Neuronal stem cell (in vitro differentiated cells): Measurements from ENCODE around the gene IDUA. TPM values are rescaled to one million over a fixed set of nuclear protein-coding genes. Genes with fewer than 3 reads are reported as not detected.
"Not testable (repeated sequence)": the region's sequence is repeated elsewhere in the genome, so short reads cannot be mapped to it uniquely, and the experiment has no call there.

Source experiments
- DNase-seq: peaks from one replicate; pipeline ENCODE4 v3.0.0-alpha.2; 2013; ENCODE audit warnings: low spot score
- H2AFZ ChIP-seq: one replicate; pipeline ENCODE4 v1.6.1; 2013; ENCODE audit warnings: mild to moderate bottlenecking, low read length, inconsistent platforms
- H2AK5ac ChIP-seq: 2 replicates; pipeline ENCODE4 v1.6.1; 2013; ENCODE audit warnings: low read depth, mild to moderate bottlenecking, inconsistent platforms, low read length, moderate library complexity, mixed read lengths
- H2BK120ac ChIP-seq: 2 replicates; pipeline ENCODE4 v1.6.1; 2013; ENCODE audit warnings: low read depth, mild to moderate bottlenecking, inconsistent platforms, low read length, moderate library complexity, mixed read lengths
- H2BK12ac ChIP-seq: one replicate; pipeline ENCODE4 v1.6.1; 2013; ENCODE audit warnings: low read length, inconsistent platforms
- H2BK15ac ChIP-seq: 2 replicates; pipeline ENCODE4 v1.6.1; 2013; ENCODE audit warnings: mild to moderate bottlenecking, low read length, inconsistent platforms, mixed read lengths
- H2BK5ac ChIP-seq: one replicate; pipeline ENCODE4 v1.6.1; 2013; ENCODE audit warnings: inconsistent platforms, mild to moderate bottlenecking, low read length, moderate library complexity
- H3K14ac ChIP-seq: one replicate; pipeline ENCODE4 v1.6.1; 2013; ENCODE audit warnings: low read length, inconsistent platforms
- H3K18ac ChIP-seq: 2 replicates; pipeline ENCODE4 v1.6.1; 2013; ENCODE audit warnings: low read length, inconsistent platforms
- H3K23ac ChIP-seq: 2 replicates; pipeline ENCODE4 v1.6.1; 2013; ENCODE audit warnings: low read depth, mild to moderate bottlenecking, mixed read lengths, low read length, inconsistent platforms; ENCODE audit not compliant: poor library complexity
- H3K27ac ChIP-seq: replicated peaks from 3 replicates; pipeline ENCODE4 v1.5.1; 2013; ENCODE audit warnings: low read length, inconsistent platforms
- H3K27me3 ChIP-seq, 3 experiments: 2 replicates each; pipeline ENCODE4 v1.6.1; 2013; ENCODE audit warnings: low read length in 3 of 3, mild to moderate bottlenecking in 2 of 3, inconsistent platforms in 1 of 3, low read depth in 1 of 3, mixed read lengths in 1 of 3, moderate library complexity in 1 of 3; ENCODE audit not compliant: control insufficient read depth in 3 of 3, insufficient read depth in 3 of 3
- H3K36me3 ChIP-seq, 2 donors: replicated peaks in 1 of 2; 2 replicates each; pipeline ENCODE4 v1.6.1; 2013; ENCODE audit warnings: low read length in 2 of 2; ENCODE audit not compliant: control insufficient read depth in 2 of 2, insufficient read depth in 2 of 2
- H3K4ac ChIP-seq: 2 replicates; pipeline ENCODE4 v1.6.1; 2013; ENCODE audit warnings: inconsistent platforms, mild to moderate bottlenecking, low read length, moderate library complexity
- H3K4me1 ChIP-seq, 2 donors: 1 replicate in 1 of 2; 2 replicates in 1 of 2; pipeline ENCODE4 v1.6.1; 2013; ENCODE audit warnings: low read length in 2 of 2, low read depth in 1 of 2; ENCODE audit not compliant: control insufficient read depth in 2 of 2, insufficient read depth in 1 of 2
- H3K4me2 ChIP-seq: one replicate; pipeline ENCODE4 v1.6.1; 2013; ENCODE audit warnings: mild to moderate bottlenecking, low read length, inconsistent platforms; ENCODE audit not compliant: insufficient read depth, poor library complexity, severe bottlenecking
- H3K4me3 ChIP-seq, 2 donors: 2 replicates each; pipeline ENCODE4 v1.5.1; 2013; ENCODE audit warnings: low read length in 2 of 2, mild to moderate bottlenecking in 2 of 2, inconsistent platforms in 1 of 2, moderate library complexity in 1 of 2
- H3K79me1 ChIP-seq: one replicate; pipeline ENCODE4 v1.6.1; 2013; ENCODE audit warnings: low read depth, mild to moderate bottlenecking, inconsistent platforms, low read length, moderate library complexity
- H3K9ac ChIP-seq: one replicate; pipeline ENCODE4 v1.6.1; 2013; ENCODE audit warnings: mild to moderate bottlenecking, low read depth, low read length, inconsistent platforms; ENCODE audit not compliant: poor library complexity
- H3K9me3 ChIP-seq, 2 donors: replicated peaks in 1 of 2; 2 replicates each; pipeline versions ENCODE3 to v1.6.1; 2013; ENCODE audit warnings: low read length in 2 of 2, mild to moderate bottlenecking in 2 of 2, inconsistent platforms in 1 of 2, low read depth in 1 of 2, mixed read lengths in 1 of 2, moderate library complexity in 1 of 2; ENCODE audit not compliant: control insufficient read depth in 2 of 2, insufficient read depth in 1 of 2
- H4K8ac ChIP-seq: one replicate; pipeline ENCODE4 v1.6.1; 2013; ENCODE audit warnings: low read depth, mild to moderate bottlenecking, inconsistent platforms, low read length, moderate library complexity
- H4K91ac ChIP-seq: one replicate; pipeline ENCODE4 v1.6.1; 2013; ENCODE audit warnings: low read length, low read depth, mild to moderate bottlenecking, inconsistent platforms; ENCODE audit not compliant: poor library complexity
- WGBS, 2 donors: extraction: QIAGEN DNeasy Blood & Tissue Kit; methylation state at CpG; one replicate each; pipeline ENCODE4 v1.1.7; 2013; ENCODE audit warnings: missing lambda C conversion rate in 2 of 2, mixed read lengths in 1 of 2; ENCODE audit not compliant: insufficient read length in 2 of 2, insufficient replicate concordance in 1 of 2; ENCODE audit errors: extremely low coverage in 2 of 2; 5-methylcytosine and 5-hydroxymethylcytosine counted together
- polyA plus RNA-seq, 2 experiments: library from polyadenylated mRNA; stranded (reverse); fragments of 200-250 nt; gene quantifications; one replicate each; pipeline ENCODE4 v1.2.3, GENCODE V29; 2013

IDUA gene
- polyA plus RNA-seq (2013, experiment 1 of 2), result 6.9 TPM
- polyA plus RNA-seq (2013, experiment 2 of 2), result 5.7 TPM

GRCh38 chr4:986879-987623 lies at the start of gene IDUA:
TSS of gene IDUA (plus strand) at chr4:987044. CDS start at chr4:987085, 41 bp downstream.
- peak within 1 kb of the TSS; percentile 96 for H3K18ac ChIP-seq
- peaks cover 0 to 55% (median 4%) of the 10 kb centered on the region in 3 experiments for H3K27me3 ChIP-seq
- peaks cover 0 to 1% of the 10 kb centered on the region in 2 donors for H3K36me3 ChIP-seq
- peak; percentile 54 for DNase-seq
- H3K9ac ChIP-seq, result peak within 1 kb of the TSS; percentile 93
- peak within 1 kb of the TSS; percentile 63 for H2BK5ac ChIP-seq
- H3K4me3 ChIP-seq, result peak within 1 kb of the TSS; percentile 54 to 86
- peak within 1 kb of the TSS; percentile 92 for H2BK15ac ChIP-seq
- peak within 1 kb of the TSS; percentile 58 for H2BK12ac ChIP-seq
- peak within 1 kb of the TSS; percentile 93 for H2AFZ ChIP-seq
- H3K4me1 ChIP-seq, result peaks cover 3 to 7% of the 10 kb centered on the region in 2 donors
- peak within 1 kb of the TSS; percentile 66 for H3K4ac ChIP-seq
- peaks cover 8% of the 10 kb centered on the region for H3K79me1 ChIP-seq
- H3K9me3 ChIP-seq, result no peaks in the 10 kb centered on the region
- H4K8ac ChIP-seq, result no peak within 1 kb of the TSS
- peak within 1 kb of the TSS; percentile 68 for H3K4me2 ChIP-seq
- H2BK120ac ChIP-seq, result peak within 1 kb of the TSS; percentile 72
- peak within 1 kb of the TSS; percentile 96 for H3K14ac ChIP-seq
- H3K27ac ChIP-seq, result no peak within 1 kb of the TSS
- peak within 1 kb of the TSS; percentile 96 for H2AK5ac ChIP-seq
- H4K91ac ChIP-seq, result no peak within 1 kb of the TSS
- H3K23ac ChIP-seq, result peak within 1 kb of the TSS; percentile 91
- WGBS, 2 donors, result no CpG with 5 or more reads among the region's 69 CpGs

GRCh38 chr4:939508-939907 lies 47.3 kb upstream of the IDUA start:
- no CpG with 5 or more reads among the region's 4 CpGs for WGBS, 2 donors
- H3K4me3 ChIP-seq, result not testable (repeated sequence)

DNA sequence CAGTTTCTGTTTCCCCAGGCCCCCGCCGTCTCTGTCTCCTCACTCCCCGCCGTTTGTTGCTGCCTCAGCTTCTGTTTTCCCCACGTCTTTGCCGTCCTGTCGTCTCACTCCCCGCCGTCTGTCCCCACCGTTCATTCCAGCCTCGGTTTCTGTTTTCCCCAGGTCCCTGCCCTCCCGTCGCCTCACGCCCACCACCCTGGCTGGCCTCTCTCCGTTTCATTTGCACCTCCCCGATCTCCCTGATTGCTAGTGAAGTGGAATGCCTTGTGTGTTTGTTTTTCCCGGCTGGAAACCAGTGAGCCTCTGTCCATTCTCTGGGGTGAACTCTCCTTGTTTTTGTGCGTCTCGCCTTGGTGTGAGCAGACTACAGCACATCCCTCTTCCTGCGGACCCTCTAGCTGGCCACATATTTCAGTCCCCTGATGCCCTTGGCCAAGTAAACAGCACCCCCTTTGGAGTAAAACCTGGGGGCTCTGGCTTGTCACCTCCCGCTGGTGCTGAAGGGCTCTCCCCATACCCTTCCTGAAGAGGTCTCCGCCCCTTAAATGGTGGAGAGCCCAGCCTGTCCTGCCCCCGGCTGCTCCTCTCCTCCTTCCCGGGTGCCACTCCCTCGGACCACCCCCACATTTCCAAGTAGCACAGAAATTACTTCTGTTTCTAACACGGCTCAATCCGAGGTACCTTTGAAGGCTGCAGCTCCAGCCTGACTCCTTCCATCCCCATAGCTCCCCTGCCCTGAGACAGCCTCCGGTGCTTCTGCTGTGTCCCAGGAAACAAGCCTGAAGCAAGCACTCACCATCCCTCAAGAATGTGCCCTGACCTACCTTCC lies 41.4 kb upstream of the IDUA start:
- Histone ChIP-seq H3K27me3 (peaks cover 0 to 26% (median 0%) of the 10 kb centered on the region in 3 experiments), H2BK120ac (no peak overlapping the region), H4K91ac (no peak overlapping the region), H4K8ac (no peak overlapping the region), H3K4me3 (peak overlapping the region in 1 of 2 donors; percentile 59), H3K18ac (peak overlapping the region; percentile 61), H2AFZ (peak overlapping the region; percentile 56), H2BK5ac (peak overlapping the region; percentile 47), H3K23ac (peak overlapping the region; percentile 29), H3K36me3 (no peaks in the 10 kb centered on the region), H3K9ac (peak overlapping the region; percentile 60), H3K27ac (no peak overlapping the region), H3K4me2 (peak overlapping the region; percentile 32), H3K4ac (no peak overlapping the region), H3K4me1 (peaks cover 7 to 10% of the 10 kb centered on the region in 2 donors), H3K9me3 (no peaks in the 10 kb centered on the region), H3K14ac (no peak overlapping the region), H3K79me1 (peaks cover 2% of the 10 kb centered on the region), H2AK5ac (peak overlapping the region; percentile 9), H2BK15ac (no peak overlapping the region), H2BK12ac (peak overlapping the region; percentile 58)
- WGBS, 2 donors, result no CpG with 5 or more reads among the region's 28 CpGs
- peak; percentile 24 for DNase-seq

More at GRCh38 chr4:939508-939907, 47.3 kb upstream of the IDUA start:
- H2BK120ac ChIP-seq, H3K27me3 ChIP-seq, H2AFZ ChIP-seq, H3K27ac ChIP-seq, H3K4ac ChIP-seq, H3K9me3 ChIP-seq, H2AK5ac ChIP-seq, H3K18ac ChIP-seq, H3K23ac ChIP-seq, H2BK12ac ChIP-seq, H4K8ac ChIP-seq, DNase-seq, H3K79me1 ChIP-seq, H3K36me3 ChIP-seq, H4K91ac ChIP-seq, H3K9ac ChIP-seq, H3K4me2 ChIP-seq, H2BK5ac ChIP-seq, H3K4me1 ChIP-seq, H3K14ac ChIP-seq, H2BK15ac ChIP-seq: not testable (repeated sequence)

- peak overlapping the region; percentile 9 for H2AK5ac ChIP-seq
- H2BK120ac ChIP-seq, result no peak overlapping the region
- H2AFZ ChIP-seq, result no peak overlapping the region
- peak overlapping the region; percentile 19 for H4K8ac ChIP-seq
- H3K9me3 ChIP-seq, result no peaks in the 10 kb centered on the region
- peaks cover 7 to 10% of the 10 kb centered on the region in 2 donors for H3K4me1 ChIP-seq
- no peak overlapping the region for H3K14ac ChIP-seq
- no peak overlapping the region for H4K91ac ChIP-seq
- H2BK15ac ChIP-seq, result no peak overlapping the region
- H3K18ac ChIP-seq, result peak overlapping the region; percentile 61
- peak overlapping the region; percentile 58 for H2BK12ac ChIP-seq
- peak overlapping the region; percentile 60 for H3K9ac ChIP-seq
- H3K23ac ChIP-seq, result peak overlapping the region; percentile 29
- H2BK5ac ChIP-seq, result peak overlapping the region; percentile 47
- DNase-seq, result no peak
- H3K4me2 ChIP-seq, result no peak overlapping the region
- peaks cover 0 to 26% (median 0%) of the 10 kb centered on the region in 3 experiments for H3K27me3 ChIP-seq
- no CpG with 5 or more reads among the region's 9 CpGs for WGBS, 2 donors
- no peak overlapping the region for H3K27ac ChIP-seq
- H3K79me1 ChIP-seq, result peaks cover 2% of the 10 kb centered on the region
- H3K4ac ChIP-seq, result no peak overlapping the region
- no peaks in the 10 kb centered on the region for H3K36me3 ChIP-seq
- no peak overlapping the region for H3K4me3 ChIP-seq
These were observed 40.8 kb upstream of the IDUA start for GRCh38 chr4:946103-946450.
